Activated naive CD4-positive, alpha-beta T cell (primary cell): ENCODE data around the gene ZNF215.
"Not testable (repeated sequence)": the region's sequence is repeated elsewhere in the genome, so short reads cannot be mapped to it uniquely, and the experiment has no call there.

Experiments used
- DNase-seq, 4 experiments: peaks; one replicate each; lab custom pipeline; 2025; lab: John Stamatoyannopoulos, UW

The ZNF215 gene

DNA sequence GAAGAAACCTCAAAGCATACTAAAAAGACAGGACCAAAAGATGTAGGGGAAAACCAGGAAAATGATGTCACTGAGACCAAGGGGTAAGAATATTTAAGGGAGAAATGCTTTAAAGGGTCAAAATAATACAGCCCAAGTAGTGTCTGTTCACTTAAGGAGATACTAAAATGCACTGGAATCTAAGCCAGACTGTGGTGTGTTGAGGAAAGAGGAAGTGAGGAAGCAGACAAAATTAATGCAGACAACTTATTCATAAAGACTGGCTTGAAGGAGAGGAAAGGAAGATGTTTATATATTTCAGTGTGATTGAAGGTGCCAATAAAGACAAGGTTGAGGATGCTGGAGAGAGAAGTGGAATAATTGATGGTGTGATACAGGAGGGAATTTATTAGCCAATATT is 15.7 kb downstream of the ZNF215 start:
- DNase-seq, result no peak

DNA sequence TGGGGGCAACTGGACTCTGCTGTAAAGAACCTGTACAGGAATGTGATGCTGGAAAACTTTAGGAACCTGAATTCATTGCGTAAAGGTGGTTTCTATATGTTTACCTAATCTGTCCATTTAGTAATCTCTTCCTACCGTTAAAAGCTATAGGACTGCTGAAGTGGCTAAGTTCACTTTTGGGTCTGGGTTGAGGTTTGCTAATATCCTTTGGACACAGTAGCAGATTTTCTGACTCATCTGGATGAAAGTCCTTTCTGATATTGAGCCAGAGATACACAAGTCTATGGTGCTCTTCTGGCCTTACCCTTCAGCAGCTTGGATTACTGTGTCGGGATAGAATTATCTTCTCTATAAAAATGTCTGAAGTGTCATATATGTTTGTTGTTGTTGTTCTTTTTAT is 16.9 kb downstream of the ZNF215 start:
- no peak for DNase-seq

DNA sequence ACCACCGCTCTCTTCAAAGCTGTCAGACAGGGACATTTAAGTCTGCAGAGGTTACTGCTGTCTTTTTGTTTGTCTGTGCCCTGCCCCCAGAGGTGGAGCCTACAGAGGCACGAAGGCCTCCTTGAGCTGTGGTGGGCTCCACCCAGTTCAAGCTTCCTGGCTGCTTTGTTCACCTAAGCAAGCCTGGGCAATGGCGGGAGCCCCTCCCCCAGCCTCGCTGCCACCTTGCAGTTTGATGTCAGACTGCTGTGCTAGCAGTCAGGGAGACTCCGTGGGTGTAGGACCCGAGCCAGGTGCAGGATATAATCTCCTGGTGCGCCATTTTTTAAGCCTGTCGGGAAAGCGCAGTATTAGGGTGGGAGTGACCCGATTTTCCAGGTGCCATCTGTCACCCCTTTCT is 28.0 kb downstream of the ZNF215 start:
- not testable (repeated sequence) for DNase-seq

GRCh38 chr11:6962141-6962540 is 35.9 kb downstream of the ZNF215 start:
- no peak for DNase-seq

- no peak for DNase-seq
Observed at GRCh38 chr11:6962673-6963072, 36.4 kb downstream of the ZNF215 start.

GRCh38 chr11:6968816-6969215 is 42.6 kb downstream of the ZNF215 start:
- DNase-seq, result no peak

DNA sequence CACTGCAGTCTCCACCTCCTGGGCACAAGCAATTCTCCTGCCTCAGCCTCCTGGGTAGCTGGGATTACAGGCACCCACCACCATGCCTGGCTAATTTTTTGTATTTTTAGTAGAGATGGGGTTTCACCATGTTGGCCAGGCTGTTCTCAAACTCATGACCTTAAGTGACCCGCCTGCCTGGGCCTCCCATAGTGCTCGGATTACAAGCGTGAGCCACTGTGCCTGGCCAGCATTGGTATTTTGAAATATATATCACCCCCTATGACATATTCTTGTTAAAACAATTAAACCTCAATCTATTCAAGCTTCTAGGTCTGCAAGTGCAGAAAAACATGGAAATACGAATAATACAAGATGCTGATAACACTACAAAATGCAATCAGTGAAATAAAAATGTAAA is 43.6 kb downstream of the ZNF215 start:
- not testable (repeated sequence) for DNase-seq

GRCh38 chr11:6979365-6979764 is 53.1 kb downstream of the ZNF215 start:
- DNase-seq, result no peak

GRCh38 chr11:6986487-6986886 is 60.3 kb downstream of the ZNF215 start:
- no peak for DNase-seq

DNA sequence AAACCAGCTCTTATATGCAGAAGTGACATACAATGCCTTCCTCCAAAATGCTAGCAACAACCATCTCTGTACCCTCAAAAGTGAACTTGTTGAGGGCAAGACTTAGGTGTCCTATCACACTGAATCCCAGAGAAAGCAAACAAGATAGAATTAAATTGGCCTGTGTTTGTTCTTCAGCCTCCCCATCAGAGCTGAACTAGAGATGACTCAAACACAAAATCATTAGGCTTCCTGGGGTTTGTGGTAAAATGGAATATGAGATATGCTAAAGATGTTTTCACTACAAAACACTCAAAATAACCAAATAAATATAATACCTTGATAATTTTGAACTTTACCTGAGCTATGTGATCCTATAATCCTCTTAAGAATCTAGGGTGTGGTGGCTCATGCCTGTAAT is 62.3 kb downstream of the ZNF215 start:
- DNase-seq, result no peak

DNA sequence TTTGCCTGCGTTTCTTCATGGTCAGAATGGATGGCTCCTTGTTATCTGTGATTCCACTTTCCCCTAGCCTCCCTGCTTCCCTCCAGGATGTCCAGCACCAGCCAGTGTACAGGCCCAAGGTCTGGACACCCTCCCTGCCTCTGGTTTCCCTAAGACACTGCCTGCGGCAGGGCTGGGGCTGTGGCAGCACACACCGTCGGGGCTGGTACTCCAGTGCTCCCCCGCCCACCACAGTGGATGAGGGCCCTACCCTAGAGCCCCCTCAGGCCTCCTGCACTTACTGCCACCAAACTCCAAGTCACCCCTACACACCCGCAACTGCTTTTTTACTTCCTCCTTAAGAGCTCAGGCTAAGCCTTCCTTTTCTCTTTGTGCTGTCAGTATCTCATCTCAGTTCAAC is 65.0 kb downstream of the ZNF215 start:
- no peak for DNase-seq

DNA sequence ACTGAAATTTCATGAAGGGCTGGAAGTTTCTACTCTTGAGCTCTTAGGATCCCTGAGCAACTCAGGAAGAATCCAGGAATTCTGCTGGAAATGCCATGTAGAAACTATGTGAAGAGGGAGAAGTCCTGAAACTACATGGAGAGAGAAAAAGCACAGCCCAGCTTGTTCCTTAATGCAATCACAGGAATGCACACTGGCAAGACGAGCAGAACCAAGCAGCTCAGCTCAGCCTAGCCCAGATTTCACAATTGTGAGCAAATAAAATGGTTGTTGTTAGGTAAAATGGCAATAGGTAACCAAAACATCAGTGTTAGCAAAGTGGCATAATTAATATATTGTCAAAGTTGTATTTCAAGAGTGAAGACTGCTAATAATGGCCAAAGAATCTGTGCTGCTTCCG is 65.8 kb downstream of the ZNF215 start:
- DNase-seq, result no peak

GRCh38 chr11:6992457-6993417 is 66.5 kb downstream of the ZNF215 start:
- no peak for DNase-seq

DNA sequence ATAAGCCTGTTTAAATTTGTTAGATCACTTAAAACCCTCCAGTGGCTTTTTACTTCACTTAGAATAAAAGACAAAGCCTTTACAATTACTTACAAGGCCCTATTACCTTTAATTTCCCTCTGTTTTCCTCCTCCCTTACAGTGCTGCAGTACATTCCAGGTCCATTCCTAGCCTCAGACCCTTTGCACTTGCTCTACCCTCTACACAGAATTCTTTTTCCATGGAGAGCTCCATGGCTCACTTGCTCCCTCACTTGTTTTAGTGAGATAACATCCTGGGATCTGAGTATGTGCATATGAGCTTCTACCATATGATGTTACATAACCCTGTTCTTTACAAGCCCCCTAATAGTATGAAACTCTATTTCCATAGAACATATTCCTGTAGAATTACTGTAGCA is 69.5 kb downstream of the ZNF215 start:
- no peak for DNase-seq

DNA sequence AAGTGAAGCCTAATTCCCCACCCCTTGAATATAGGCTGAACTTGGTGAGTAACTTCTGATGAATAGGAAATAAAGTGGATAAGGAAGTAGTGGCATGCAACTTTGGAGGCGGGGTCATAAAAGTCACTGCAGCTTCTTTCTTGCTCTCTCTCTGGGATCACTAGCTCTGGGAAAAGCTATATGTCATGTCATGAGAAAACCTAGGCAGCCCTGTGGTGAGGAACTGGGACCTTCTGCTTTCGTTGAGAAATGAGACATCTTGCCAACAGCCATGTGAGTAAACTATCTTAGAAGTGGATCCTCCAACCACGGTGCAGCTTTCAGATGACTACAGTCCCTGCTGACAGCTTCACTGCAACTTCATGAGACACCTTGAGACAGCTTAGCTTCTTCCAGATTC is 78.3 kb downstream of the ZNF215 start:
- no peak for DNase-seq
